Loucy (cell line): ENCODE data around the gene COX4I2.

Experiments
- EZH2phosphoT487 ChIP-seq: fragments of 200-600 bp; IDR thresholded peaks from 2 replicates; pipeline ENCODE4 v1.6.1; 2018; ENCODE audit warnings: antibody characterized with exemption, mild to moderate bottlenecking, moderate library complexity, borderline replicate concordance
- TF ChIP-seq, protein P1 (sequence below): fragments of 200-600 bp; sonication (generic); conservative IDR thresholded peaks from 2 replicates; pipeline ENCODE4 v1.5.1; 2014; ENCODE audit warnings: mild to moderate bottlenecking, antibody characterized with exemption, low read length

- TF ChIP-seq, protein P1, sequence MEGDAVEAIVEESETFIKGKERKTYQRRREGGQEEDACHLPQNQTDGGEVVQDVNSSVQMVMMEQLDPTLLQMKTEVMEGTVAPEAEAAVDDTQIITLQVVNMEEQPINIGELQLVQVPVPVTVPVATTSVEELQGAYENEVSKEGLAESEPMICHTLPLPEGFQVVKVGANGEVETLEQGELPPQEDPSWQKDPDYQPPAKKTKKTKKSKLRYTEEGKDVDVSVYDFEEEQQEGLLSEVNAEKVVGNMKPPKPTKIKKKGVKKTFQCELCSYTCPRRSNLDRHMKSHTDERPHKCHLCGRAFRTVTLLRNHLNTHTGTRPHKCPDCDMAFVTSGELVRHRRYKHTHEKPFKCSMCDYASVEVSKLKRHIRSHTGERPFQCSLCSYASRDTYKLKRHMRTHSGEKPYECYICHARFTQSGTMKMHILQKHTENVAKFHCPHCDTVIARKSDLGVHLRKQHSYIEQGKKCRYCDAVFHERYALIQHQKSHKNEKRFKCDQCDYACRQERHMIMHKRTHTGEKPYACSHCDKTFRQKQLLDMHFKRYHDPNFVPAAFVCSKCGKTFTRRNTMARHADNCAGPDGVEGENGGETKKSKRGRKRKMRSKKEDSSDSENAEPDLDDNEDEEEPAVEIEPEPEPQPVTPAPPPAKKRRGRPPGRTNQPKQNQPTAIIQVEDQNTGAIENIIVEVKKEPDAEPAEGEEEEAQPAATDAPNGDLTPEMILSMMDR = no peak
- no peak for TF ChIP-seq EZH2phosphoT487
Observed at GRCh38 chr20:31673943-31674463, 36.3 kb downstream of the COX4I2 start.
